WTC11 (cell line): ENCODE data around the gene PARP3. TPM values are rescaled to one million over a fixed set of nuclear protein-coding genes. Genes with fewer than 3 reads are reported as not detected.

ENCODE experiments used
- ATAC-seq: fragments of 200-7000 bp; cut with Tn5 transposase; 2 replicates; pipeline ENCODE4 v1.10.0; 2021; ENCODE audit warnings: mild to moderate bottlenecking, moderate library complexity
- CTCF ChIA-PET: fragments of 300-600 bp; sonication (Branson Sonifier 250); formaldehyde crosslinking; loops from one replicate; lab custom pipeline; 2021; ENCODE audit warnings: antibody characterized with exemption; lab: Charles Lee
- POLR2A ChIA-PET: fragments of 350-600 bp; sonication (Branson Sonifier 250); formaldehyde crosslinking; loops from one replicate; lab custom pipeline; 2021; ENCODE audit warnings: antibody characterized with exemption; lab: Charles Lee
- DNase-seq: peaks from one replicate; pipeline ENCODE4 v3.0.0; 2021; ENCODE audit warnings: low spot score
- H3K27ac Mint-ChIP-seq: 2 replicates; pipeline ENCODE4 v1.8.0; 2021; ENCODE audit warnings: mixed read lengths
- H3K27me3 Mint-ChIP-seq: 2 replicates; pipeline ENCODE4 v1.8.0; 2021; ENCODE audit warnings: low read depth, mild to moderate bottlenecking, moderate library complexity, mixed read lengths
- H3K36me3 Mint-ChIP-seq: 2 replicates; pipeline ENCODE4 v1.8.0; 2021; ENCODE audit warnings: mixed read lengths
- H3K4me1 Mint-ChIP-seq: 2 replicates; pipeline ENCODE4 v1.8.0; 2022; ENCODE audit warnings: mixed read lengths
- H3K4me3 Mint-ChIP-seq: 2 replicates; pipeline ENCODE4 v1.8.0; 2021; ENCODE audit warnings: mild to moderate bottlenecking, moderate library complexity, mixed read lengths
- H3K9me3 Mint-ChIP-seq: 2 replicates; pipeline ENCODE4 v1.8.0; 2021; ENCODE audit warnings: mixed read lengths
- CBFB ChIP-seq: sonication (generic); formaldehyde crosslinking; IDR thresholded peaks from 2 replicates; pipeline ENCODE4 v1.8.1; 2022; ENCODE audit warnings: mild to moderate bottlenecking, low read depth, missing genetic modification reagents
- CREM ChIP-seq: sonication (generic); formaldehyde crosslinking; IDR thresholded peaks from 2 replicates; pipeline ENCODE4 v1.8.1; 2022; ENCODE audit warnings: mild to moderate bottlenecking, missing genetic modification reagents, moderate library complexity
- ETV6 ChIP-seq: sonication (generic); formaldehyde crosslinking; IDR thresholded peaks from 2 replicates; pipeline ENCODE4 v1.8.1; 2022; ENCODE audit warnings: mild to moderate bottlenecking, missing genetic modification reagents
- FOXJ3 ChIP-seq: sonication (generic); formaldehyde crosslinking; IDR thresholded peaks from 2 replicates; pipeline ENCODE4 v1.9.0; 2021; ENCODE audit warnings: missing genetic modification reagents, mild to moderate bottlenecking, borderline replicate concordance
- FOXK1 ChIP-seq: sonication (generic); formaldehyde crosslinking; IDR thresholded peaks from 2 replicates; pipeline ENCODE4 v1.8.0; 2022; ENCODE audit warnings: mild to moderate bottlenecking, moderate library complexity, missing genetic modification reagents
- GABPB1 ChIP-seq: sonication (generic); formaldehyde crosslinking; IDR thresholded peaks from 2 replicates; pipeline ENCODE4 v1.8.1; 2023; ENCODE audit warnings: mild to moderate bottlenecking, missing genetic modification reagents
- HMGA2 ChIP-seq: fragments of 250-450 bp; sonication (Bioruptor Pico); IDR thresholded peaks from 2 replicates; pipeline ENCODE4 v1.4.0; 2021; ENCODE audit warnings: mild to moderate bottlenecking, moderate library complexity
- NFATC4 ChIP-seq: fragments of 250-450 bp; sonication (Bioruptor Pico); IDR thresholded peaks from 2 replicates; pipeline ENCODE4 v1.9.0; 2021; ENCODE audit warnings: mild to moderate bottlenecking
- RELA ChIP-seq: sonication (generic); formaldehyde crosslinking; IDR thresholded peaks from 2 replicates; pipeline ENCODE4 v1.8.1; 2022; ENCODE audit warnings: missing genetic modification reagents, mild to moderate bottlenecking, borderline replicate concordance
- SMAD3 ChIP-seq: sonication (generic); formaldehyde crosslinking; IDR thresholded peaks from 2 replicates; pipeline ENCODE4 v1.8.0; 2022; ENCODE audit warnings: missing genetic modification reagents, mild to moderate bottlenecking, borderline replicate concordance
- TCF7 ChIP-seq: sonication (generic); formaldehyde crosslinking; IDR thresholded peaks from 2 replicates; pipeline ENCODE4 v1.8.0; 2022; ENCODE audit warnings: mild to moderate bottlenecking, low read depth, missing genetic modification reagents, moderate library complexity
- TEAD1 ChIP-seq: sonication (generic); formaldehyde crosslinking; IDR thresholded peaks from 2 replicates; pipeline ENCODE4 v1.8.0; 2022; ENCODE audit warnings: mild to moderate bottlenecking, missing genetic modification reagents
- ZNF138 ChIP-seq: sonication (generic); formaldehyde crosslinking; conservative IDR thresholded peaks from 2 replicates; pipeline ENCODE4 v1.8.1; 2022; ENCODE audit warnings: mild to moderate bottlenecking, moderate library complexity, missing genetic modification reagents
- ZNF232 ChIP-seq: sonication (generic); formaldehyde crosslinking; IDR thresholded peaks from 2 replicates; pipeline ENCODE4 v1.8.0; 2022; ENCODE audit warnings: mild to moderate bottlenecking, missing genetic modification reagents
- ZNF263 ChIP-seq: sonication (generic); formaldehyde crosslinking; IDR thresholded peaks from 2 replicates; pipeline ENCODE4 v1.8.1; 2022; ENCODE audit warnings: low read depth, mild to moderate bottlenecking, moderate library complexity, missing genetic modification reagents
- ZNF423 ChIP-seq: fragments of 250-450 bp; sonication (Bioruptor Pico); IDR thresholded peaks from 2 replicates; pipeline ENCODE4 v2.1.2; 2022; ENCODE audit warnings: mild to moderate bottlenecking, moderate library complexity
- total RNA-seq: library from RNA; stranded (reverse); gene quantifications from 3 replicates; pipeline ENCODE4 v1.2.3, GENCODE V29; 2021
- TF ChIP-seq, protein P1 (sequence below): sonication (generic); formaldehyde crosslinking; IDR thresholded peaks from 2 replicates; pipeline ENCODE4 v1.8.1; 2022; ENCODE audit warnings: mild to moderate bottlenecking, missing genetic modification reagents, moderate library complexity, borderline replicate concordance
- TF ChIP-seq, protein P2 (sequence below): fragments of 250-450 bp; sonication (Bioruptor Pico); IDR thresholded peaks from 2 replicates; pipeline ENCODE4 v1.9.0; 2021; ENCODE audit warnings: mild to moderate bottlenecking
- TF ChIP-seq, protein P3 (sequence below): sonication (generic); formaldehyde crosslinking; IDR thresholded peaks from 2 replicates; pipeline ENCODE4 v1.8.0; 2023; ENCODE audit warnings: missing genetic modification reagents
- TF ChIP-seq, protein P4 (sequence below): sonication (generic); formaldehyde crosslinking; IDR thresholded peaks from 2 replicates; pipeline ENCODE4 v1.8.0; 2023; ENCODE audit warnings: missing genetic modification reagents, mild to moderate bottlenecking, borderline replicate concordance
- TF ChIP-seq, protein P5 (sequence below): sonication (generic); formaldehyde crosslinking; IDR thresholded peaks from 2 replicates; pipeline ENCODE4 v1.8.1; 2022; ENCODE audit warnings: mild to moderate bottlenecking, moderate library complexity, missing genetic modification reagents
- TF ChIP-seq, protein P6 (sequence below): sonication (generic); formaldehyde crosslinking; IDR thresholded peaks from 2 replicates; pipeline ENCODE4 v1.8.1; 2022; ENCODE audit warnings: low read depth, missing genetic modification reagents, borderline replicate concordance
- TF ChIP-seq, protein P7 (sequence below): sonication (generic); formaldehyde crosslinking; IDR thresholded peaks from 2 replicates; pipeline ENCODE4 v1.8.1; 2023; ENCODE audit warnings: mild to moderate bottlenecking, missing genetic modification reagents, borderline replicate concordance

PARP3 gene
- total RNA-seq, 1 experiment from 2014 or later, result 2.9 TPM

DNA sequence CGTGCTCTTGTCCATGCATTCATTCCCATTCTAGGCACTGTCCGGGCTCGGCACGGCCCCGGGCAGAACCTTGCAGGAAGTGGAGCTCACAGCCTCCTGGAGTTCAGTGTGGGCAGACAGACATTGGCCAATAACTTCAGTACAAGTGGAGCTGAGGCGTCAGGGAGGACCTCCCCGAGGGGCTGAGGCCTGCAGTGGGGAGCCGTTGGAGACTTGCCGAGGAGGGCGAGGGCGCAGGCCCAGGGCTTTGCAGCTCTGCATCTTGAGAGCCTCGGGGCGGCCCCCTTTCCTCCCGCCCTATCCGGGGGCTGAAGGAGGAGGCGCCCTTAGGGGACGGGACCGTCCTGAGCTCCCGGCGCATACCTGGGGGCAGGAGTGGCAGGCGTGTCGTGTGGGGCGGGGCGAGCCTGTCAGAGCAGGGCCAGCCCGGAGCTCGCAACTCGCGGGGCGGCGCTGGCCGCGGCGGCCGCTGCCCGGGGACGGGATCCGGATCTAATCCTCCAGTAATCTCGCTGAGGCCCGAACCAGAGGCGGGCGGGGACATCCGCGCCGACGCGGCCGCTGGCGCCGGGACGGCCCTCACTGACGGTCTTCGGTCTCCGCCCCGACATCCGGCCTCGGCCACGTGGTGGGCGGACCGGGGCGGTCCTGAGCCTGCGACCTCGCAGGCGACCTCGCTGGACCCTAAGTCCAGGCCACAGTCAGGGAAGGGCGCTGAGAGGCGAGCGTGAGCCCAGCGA is 40.8 kb downstream of the PARP3 start, which contains the start of gene ACY1:
Gene ACY1, plus strand, starts transcription at position 698 of the 740 bp plus-strand sequence. CDS start 530 bp downstream, outside the sequence.
- ChIA-PET POLR2A (interaction anchor here (0.8 to 2.4 kb wide), 10 partner anchors 9 to 172 kb away, joined by 3 to 23 read pairs (median 6); partner anchors contain the start of genes ABHD14B, PCBP4, POC1A and RPL29), CTCF (interaction anchor here (1.0 to 4.4 kb wide), 27 partner anchors 9 to 402 kb away, joined by 3 to 60 read pairs (median 5); partner anchors contain the start of genes ABHD14A, ABHD14B, DUSP7 and GPR62)
- Mint-ChIP-seq H3K27me3 (peaks cover 3% of the 10 kb centered on the region; the same call in 1 of the 2 replicates), H3K36me3 (peaks cover 2% of the 10 kb centered on the region; the same call in 1 of the 2 replicates), H3K9me3 (no peaks in the 10 kb centered on the region), H3K4me3 (peak within 1 kb of the TSS; percentile 84), H3K27ac (peak within 1 kb of the TSS; percentile 96), H3K4me1 (peaks cover 21% of the 10 kb centered on the region)
- ATAC-seq, result peak; percentile 78
- peak; percentile 85 for DNase-seq
- TF ChIP-seq, protein P1, sequence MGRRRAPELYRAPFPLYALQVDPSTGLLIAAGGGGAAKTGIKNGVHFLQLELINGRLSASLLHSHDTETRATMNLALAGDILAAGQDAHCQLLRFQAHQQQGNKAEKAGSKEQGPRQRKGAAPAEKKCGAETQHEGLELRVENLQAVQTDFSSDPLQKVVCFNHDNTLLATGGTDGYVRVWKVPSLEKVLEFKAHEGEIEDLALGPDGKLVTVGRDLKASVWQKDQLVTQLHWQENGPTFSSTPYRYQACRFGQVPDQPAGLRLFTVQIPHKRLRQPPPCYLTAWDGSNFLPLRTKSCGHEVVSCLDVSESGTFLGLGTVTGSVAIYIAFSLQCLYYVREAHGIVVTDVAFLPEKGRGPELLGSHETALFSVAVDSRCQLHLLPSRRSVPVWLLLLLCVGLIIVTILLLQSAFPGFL (CRISPR knock-in tag), result no peak
- TF ChIP-seq, protein P2, sequence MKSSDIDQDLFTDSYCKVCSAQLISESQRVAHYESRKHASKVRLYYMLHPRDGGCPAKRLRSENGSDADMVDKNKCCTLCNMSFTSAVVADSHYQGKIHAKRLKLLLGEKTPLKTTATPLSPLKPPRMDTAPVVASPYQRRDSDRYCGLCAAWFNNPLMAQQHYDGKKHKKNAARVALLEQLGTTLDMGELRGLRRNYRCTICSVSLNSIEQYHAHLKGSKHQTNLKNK, result 0 out of 2 replicates have a peak, but pooled peaks have one; percentile 53
- TF ChIP-seq, protein P3, sequence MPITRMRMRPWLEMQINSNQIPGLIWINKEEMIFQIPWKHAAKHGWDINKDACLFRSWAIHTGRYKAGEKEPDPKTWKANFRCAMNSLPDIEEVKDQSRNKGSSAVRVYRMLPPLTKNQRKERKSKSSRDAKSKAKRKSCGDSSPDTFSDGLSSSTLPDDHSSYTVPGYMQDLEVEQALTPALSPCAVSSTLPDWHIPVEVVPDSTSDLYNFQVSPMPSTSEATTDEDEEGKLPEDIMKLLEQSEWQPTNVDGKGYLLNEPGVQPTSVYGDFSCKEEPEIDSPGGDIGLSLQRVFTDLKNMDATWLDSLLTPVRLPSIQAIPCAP (CRISPR knock-in tag), result 0 out of 2 replicates have a peak, but pooled peaks have one; percentile 62
- TF ChIP-seq HMGA2 (CRISPR knock-in tag) (no peak), CREM (peak; percentile 58; the same call in 1 of the 2 replicates), ZNF263 (no peak), ZNF232 (CRISPR knock-in tag) (peak; percentile 93), TCF7 (CRISPR knock-in tag) (no peak), SMAD3 (CRISPR knock-in tag) (peak; percentile 92; the same call in 1 of the 2 replicates), ZNF423 (CRISPR knock-in tag) (no peak), GABPB1 (peak; percentile 68; the same call in 1 of the 2 replicates), ETV6 (CRISPR knock-in tag) (peak; percentile 88; the same call in 1 of the 2 replicates), FOXJ3 (CRISPR knock-in tag) (no peak), TEAD1 (CRISPR knock-in tag) (peak; percentile 91), CBFB (no peak), RELA (CRISPR knock-in tag) (no peak), NFATC4 (CRISPR knock-in tag) (no peak), ZNF138 (no peak), FOXK1 (CRISPR knock-in tag) (peak; percentile 77)
- TF ChIP-seq, protein P4, sequence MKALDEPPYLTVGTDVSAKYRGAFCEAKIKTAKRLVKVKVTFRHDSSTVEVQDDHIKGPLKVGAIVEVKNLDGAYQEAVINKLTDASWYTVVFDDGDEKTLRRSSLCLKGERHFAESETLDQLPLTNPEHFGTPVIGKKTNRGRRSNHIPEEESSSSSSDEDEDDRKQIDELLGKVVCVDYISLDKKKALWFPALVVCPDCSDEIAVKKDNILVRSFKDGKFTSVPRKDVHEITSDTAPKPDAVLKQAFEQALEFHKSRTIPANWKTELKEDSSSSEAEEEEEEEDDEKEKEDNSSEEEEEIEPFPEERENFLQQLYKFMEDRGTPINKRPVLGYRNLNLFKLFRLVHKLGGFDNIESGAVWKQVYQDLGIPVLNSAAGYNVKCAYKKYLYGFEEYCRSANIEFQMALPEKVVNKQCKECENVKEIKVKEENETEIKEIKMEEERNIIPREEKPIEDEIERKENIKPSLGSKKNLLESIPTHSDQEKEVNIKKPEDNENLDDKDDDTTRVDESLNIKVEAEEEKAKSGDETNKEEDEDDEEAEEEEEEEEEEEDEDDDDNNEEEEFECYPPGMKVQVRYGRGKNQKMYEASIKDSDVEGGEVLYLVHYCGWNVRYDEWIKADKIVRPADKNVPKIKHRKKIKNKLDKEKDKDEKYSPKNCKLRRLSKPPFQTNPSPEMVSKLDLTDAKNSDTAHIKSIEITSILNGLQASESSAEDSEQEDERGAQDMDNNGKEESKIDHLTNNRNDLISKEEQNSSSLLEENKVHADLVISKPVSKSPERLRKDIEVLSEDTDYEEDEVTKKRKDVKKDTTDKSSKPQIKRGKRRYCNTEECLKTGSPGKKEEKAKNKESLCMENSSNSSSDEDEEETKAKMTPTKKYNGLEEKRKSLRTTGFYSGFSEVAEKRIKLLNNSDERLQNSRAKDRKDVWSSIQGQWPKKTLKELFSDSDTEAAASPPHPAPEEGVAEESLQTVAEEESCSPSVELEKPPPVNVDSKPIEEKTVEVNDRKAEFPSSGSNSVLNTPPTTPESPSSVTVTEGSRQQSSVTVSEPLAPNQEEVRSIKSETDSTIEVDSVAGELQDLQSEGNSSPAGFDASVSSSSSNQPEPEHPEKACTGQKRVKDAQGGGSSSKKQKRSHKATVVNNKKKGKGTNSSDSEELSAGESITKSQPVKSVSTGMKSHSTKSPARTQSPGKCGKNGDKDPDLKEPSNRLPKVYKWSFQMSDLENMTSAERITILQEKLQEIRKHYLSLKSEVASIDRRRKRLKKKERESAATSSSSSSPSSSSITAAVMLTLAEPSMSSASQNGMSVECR (CRISPR knock-in tag), result peak; percentile 84; the same call in 1 of the 2 replicates
- TF ChIP-seq, protein P5, sequence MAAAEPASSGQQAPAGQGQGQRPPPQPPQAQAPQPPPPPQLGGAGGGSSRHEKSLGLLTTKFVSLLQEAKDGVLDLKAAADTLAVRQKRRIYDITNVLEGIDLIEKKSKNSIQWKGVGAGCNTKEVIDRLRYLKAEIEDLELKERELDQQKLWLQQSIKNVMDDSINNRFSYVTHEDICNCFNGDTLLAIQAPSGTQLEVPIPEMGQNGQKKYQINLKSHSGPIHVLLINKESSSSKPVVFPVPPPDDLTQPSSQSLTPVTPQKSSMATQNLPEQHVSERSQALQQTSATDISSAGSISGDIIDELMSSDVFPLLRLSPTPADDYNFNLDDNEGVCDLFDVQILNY (CRISPR knock-in tag), result peak; percentile 80; the same call in 1 of the 2 replicates
- TF ChIP-seq, protein P6, sequence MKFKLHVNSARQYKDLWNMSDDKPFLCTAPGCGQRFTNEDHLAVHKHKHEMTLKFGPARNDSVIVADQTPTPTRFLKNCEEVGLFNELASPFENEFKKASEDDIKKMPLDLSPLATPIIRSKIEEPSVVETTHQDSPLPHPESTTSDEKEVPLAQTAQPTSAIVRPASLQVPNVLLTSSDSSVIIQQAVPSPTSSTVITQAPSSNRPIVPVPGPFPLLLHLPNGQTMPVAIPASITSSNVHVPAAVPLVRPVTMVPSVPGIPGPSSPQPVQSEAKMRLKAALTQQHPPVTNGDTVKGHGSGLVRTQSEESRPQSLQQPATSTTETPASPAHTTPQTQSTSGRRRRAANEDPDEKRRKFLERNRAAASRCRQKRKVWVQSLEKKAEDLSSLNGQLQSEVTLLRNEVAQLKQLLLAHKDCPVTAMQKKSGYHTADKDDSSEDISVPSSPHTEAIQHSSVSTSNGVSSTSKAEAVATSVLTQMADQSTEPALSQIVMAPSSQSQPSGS, result no peak
- TF ChIP-seq, protein P7, sequence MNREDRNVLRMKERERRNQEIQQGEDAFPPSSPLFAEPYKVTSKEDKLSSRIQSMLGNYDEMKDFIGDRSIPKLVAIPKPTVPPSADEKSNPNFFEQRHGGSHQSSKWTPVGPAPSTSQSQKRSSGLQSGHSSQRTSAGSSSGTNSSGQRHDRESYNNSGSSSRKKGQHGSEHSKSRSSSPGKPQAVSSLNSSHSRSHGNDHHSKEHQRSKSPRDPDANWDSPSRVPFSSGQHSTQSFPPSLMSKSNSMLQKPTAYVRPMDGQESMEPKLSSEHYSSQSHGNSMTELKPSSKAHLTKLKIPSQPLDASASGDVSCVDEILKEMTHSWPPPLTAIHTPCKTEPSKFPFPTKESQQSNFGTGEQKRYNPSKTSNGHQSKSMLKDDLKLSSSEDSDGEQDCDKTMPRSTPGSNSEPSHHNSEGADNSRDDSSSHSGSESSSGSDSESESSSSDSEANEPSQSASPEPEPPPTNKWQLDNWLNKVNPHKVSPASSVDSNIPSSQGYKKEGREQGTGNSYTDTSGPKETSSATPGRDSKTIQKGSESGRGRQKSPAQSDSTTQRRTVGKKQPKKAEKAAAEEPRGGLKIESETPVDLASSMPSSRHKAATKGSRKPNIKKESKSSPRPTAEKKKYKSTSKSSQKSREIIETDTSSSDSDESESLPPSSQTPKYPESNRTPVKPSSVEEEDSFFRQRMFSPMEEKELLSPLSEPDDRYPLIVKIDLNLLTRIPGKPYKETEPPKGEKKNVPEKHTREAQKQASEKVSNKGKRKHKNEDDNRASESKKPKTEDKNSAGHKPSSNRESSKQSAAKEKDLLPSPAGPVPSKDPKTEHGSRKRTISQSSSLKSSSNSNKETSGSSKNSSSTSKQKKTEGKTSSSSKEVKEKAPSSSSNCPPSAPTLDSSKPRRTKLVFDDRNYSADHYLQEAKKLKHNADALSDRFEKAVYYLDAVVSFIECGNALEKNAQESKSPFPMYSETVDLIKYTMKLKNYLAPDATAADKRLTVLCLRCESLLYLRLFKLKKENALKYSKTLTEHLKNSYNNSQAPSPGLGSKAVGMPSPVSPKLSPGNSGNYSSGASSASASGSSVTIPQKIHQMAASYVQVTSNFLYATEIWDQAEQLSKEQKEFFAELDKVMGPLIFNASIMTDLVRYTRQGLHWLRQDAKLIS, result no peak
